NCI-H510A treated with DMSO at 0.1 percent for 48 hours (cell line): ENCODE measurements around the gene TUBB.
"Not testable (repeated sequence)": the region's sequence is repeated elsewhere in the genome, so short reads cannot be mapped to it uniquely, and the experiment has no call there.

Source experiments
- DNase-seq: peaks from one replicate; lab custom pipeline; 2025; lab: John Stamatoyannopoulos, UW

The TUBB gene

GRCh38 chr6:30740540-30740870 is 20.4 kb downstream of the TUBB start:
- DNase-seq = no peak

- no peak for DNase-seq
These were observed 21.1 kb downstream of the TUBB start for GRCh38 chr6:30741063-30741779.

GRCh38 chr6:30741789-30742315 is 21.7 kb downstream of the TUBB start:
- no peak for DNase-seq

- DNase-seq = peak; percentile 92
These were observed 22.4 kb downstream of the TUBB start, which contains the start of gene FLOT1 for GRCh38 chr6:30742316-30743098. Gene FLOT1 (minus strand): TSS chr6:30742687. CDS start chr6:30742189, 498 bp downstream.

GRCh38 chr6:30743099-30744053 is 23.2 kb downstream of the TUBB start:
- DNase-seq = peak; percentile 14

GRCh38 chr6:30744054-30744805 is 24.1 kb downstream of the TUBB start, which contains the start of gene IER3:
Gene IER3 (minus strand): TSS chr6:30744547. CDS start chr6:30744518, 29 bp downstream.
- peak; percentile 78 for DNase-seq

- DNase-seq = no peak
These were observed 27.1 kb downstream of the TUBB start for GRCh38 chr6:30747300-30747687.

- no peak for DNase-seq
These were observed 28.0 kb downstream of the TUBB start for GRCh38 chr6:30747902-30748769.

GRCh38 chr6:30748851-30749540 is 28.8 kb downstream of the TUBB start:
- no peak for DNase-seq

- no peak for DNase-seq
These were observed 29.6 kb downstream of the TUBB start for GRCh38 chr6:30749554-30750378.

- DNase-seq = no peak
These were observed 30.2 kb downstream of the TUBB start for GRCh38 chr6:30750379-30750668.

GRCh38 chr6:30752157-30752927 is 32.2 kb downstream of the TUBB start:
- DNase-seq = no peak

- no peak for DNase-seq
These were observed 34.5 kb downstream of the TUBB start for GRCh38 chr6:30754631-30755030.

- DNase-seq = not testable (repeated sequence)
These were observed 36.4 kb downstream of the TUBB start for GRCh38 chr6:30756405-30757003.

GRCh38 chr6:30757261-30757904 is 37.2 kb downstream of the TUBB start:
- no peak for DNase-seq

- DNase-seq = no peak
These were observed 39.6 kb downstream of the TUBB start for GRCh38 chr6:30759575-30760239.

GRCh38 chr6:30760549-30760948 is 40.4 kb downstream of the TUBB start:
- DNase-seq = no peak
